AG09319 (cell line): ENCODE measurements around the gene OBI1.

Experiments used
- DNase-seq: peaks from one replicate; pipeline ENCODE4 v3.0.0-alpha.2; 2010; ENCODE audit warnings: low read depth; ENCODE audit errors: extremely low read depth
- CTCF ChIP-seq: IDR thresholded peaks from 2 replicates; pipeline ENCODE4 v1.5.1; 2011; ENCODE audit warnings: low read depth, mild to moderate bottlenecking, inconsistent platforms, low read length, moderate library complexity

The OBI1 gene

DNA sequence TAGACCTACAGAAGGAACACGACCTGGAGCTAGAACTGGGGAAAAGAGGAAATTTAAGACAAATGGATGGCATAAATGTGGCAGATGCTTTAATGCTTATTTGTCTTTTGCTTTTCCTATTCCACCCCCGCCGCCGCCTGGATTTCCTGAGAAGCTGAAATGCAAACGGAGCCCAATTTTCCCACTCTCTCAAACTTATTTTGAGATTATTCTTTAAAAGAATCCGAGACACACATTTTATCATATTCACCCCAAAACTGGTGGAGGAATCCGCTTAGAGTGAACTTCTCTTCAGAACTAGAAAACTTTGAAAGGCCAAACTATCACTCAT lies 61.4 kb downstream of the OBI1 start:
- TF ChIP-seq CTCF: no peak
- DNase-seq: no peak

DNA sequence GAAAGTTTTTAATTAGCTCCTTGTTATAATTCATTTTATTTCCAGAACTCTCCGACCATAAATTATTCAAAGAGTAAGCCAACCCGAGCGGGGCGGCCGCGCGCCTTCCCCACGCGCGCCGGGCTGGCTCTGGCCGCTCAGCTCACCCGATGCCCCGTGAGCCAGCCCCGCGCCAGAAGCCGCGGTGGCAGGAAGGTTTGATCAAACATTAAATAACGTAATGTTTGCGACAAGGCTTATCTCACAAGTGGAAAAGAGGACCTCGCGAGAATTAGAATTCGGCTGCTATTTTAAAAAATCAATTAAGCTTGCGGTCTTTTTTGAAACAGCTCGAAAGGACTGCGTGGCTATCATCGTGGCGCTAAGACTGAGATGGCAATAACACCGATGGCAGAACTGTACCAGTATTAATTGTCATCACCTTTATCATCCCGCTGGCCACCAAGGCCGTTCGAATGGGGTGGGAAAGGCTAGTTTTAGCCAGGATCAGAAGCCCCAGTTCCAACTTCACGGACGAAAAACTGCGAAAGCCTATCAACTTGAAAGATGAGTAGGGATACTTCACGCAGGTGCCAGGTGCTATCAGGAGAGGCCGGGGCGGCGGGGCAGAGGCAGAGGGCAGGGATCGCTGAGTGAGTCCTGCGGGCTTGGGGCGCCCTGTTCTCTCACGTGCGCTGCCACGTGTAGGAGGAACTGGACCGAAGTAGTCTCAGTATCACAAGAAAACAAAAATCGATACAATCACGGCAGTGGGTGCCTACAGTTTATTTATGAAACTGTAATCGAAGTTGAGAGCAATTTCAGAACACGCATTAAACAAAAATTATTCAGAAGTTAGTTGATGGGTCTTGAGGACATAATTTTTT lies 62.0 kb downstream of the OBI1 start:
- DNase-seq: no peak
- TF ChIP-seq CTCF: no peak

- DNase-seq: no peak
- TF ChIP-seq CTCF: no peak
Measured at GRCh38 chr13:78596399-78596735, 62.6 kb downstream of the OBI1 start.

GRCh38 chr13:78595495-78596398 lies 63.2 kb downstream of the OBI1 start:
- no peak for TF ChIP-seq CTCF
- no peak for DNase-seq

- DNase-seq: no peak
- no peak for TF ChIP-seq CTCF
Measured at GRCh38 chr13:78594456-78594975, 64.4 kb downstream of the OBI1 start.

DNA sequence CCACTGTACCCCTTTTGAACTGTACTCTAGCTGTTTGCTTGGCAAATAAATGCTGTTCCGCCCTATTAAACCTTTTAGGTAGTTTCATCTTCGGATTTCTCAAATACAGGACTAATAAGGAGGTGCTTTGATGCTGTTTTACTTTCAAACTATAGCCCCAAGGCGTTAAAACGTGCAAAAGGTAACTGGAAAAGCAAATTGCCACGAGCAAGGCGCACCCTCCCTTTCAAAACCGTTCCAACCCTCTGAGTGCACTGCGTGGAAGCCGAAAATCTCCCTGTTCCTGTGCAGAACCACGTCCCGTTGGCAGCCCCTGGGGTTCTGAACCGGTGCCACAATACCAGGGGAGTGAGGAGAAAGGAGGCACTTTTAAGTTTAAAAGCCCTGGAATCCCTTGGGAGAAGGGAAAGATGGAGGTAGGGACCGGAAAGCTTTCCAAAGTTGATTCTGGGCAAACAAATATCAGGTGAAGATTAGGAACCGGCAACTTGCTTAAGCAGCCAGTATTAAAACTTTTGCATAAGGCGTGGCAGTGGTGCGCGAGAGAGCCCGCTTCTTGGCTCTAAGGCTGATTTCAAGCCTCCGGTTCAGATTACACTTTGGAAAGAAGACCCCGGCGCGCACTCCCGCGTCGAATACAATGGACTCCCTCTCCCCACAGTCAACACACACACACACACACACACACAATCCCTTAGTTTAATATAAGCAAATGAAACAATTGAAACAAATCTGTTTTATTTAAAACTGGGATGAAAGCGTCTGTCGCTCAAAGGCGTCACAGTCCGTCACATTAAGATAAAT lies 65.1 kb downstream of the OBI1 start:
- no peak for TF ChIP-seq CTCF
- DNase-seq: no peak
